ENCODE results near the gene KIF18B. TPM values are rescaled to one million over a fixed set of nuclear protein-coding genes. Genes with fewer than 3 reads are reported as not detected.

KIF18B gene
- total and polyA plus RNA-seq, 8 donors = 0.05 to 0.53 (median 0.14) TPM; not detected in 1

GRCh38 chr17:44932787-44933097 is 14.8 kb downstream of the KIF18B start:
- no peak for FAIRE-seq
- TF ChIP-seq, protein P1, sequence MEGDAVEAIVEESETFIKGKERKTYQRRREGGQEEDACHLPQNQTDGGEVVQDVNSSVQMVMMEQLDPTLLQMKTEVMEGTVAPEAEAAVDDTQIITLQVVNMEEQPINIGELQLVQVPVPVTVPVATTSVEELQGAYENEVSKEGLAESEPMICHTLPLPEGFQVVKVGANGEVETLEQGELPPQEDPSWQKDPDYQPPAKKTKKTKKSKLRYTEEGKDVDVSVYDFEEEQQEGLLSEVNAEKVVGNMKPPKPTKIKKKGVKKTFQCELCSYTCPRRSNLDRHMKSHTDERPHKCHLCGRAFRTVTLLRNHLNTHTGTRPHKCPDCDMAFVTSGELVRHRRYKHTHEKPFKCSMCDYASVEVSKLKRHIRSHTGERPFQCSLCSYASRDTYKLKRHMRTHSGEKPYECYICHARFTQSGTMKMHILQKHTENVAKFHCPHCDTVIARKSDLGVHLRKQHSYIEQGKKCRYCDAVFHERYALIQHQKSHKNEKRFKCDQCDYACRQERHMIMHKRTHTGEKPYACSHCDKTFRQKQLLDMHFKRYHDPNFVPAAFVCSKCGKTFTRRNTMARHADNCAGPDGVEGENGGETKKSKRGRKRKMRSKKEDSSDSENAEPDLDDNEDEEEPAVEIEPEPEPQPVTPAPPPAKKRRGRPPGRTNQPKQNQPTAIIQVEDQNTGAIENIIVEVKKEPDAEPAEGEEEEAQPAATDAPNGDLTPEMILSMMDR (IDR thresholded peaks at IDR 0.05) = no peak
- WGBS, 2 donors = 80 to 89% methylated on average over 6 of the region's 6 CpGs
- H3K27ac ChIP-seq = no peak overlapping the region
- ATAC-seq = no peak
- intact Hi-C loops (cut with DNase I) = no loop called here
- H3K36me3 ChIP-seq = no peaks in the 10 kb centered on the region
- H3K27me3 ChIP-seq = no peaks in the 10 kb centered on the region
- H3K9me3 ChIP-seq = no peaks in the 10 kb centered on the region
- H3K4me1 ChIP-seq = no peaks in the 10 kb centered on the region
- DNase-seq = peak in 2 of 6 donors; percentile 38 to 39
- no peak overlapping the region for H3K4me3 ChIP-seq

GRCh38 chr17:44932096-44932786 is 15.3 kb downstream of the KIF18B start:
- FAIRE-seq = no peak
- H3K4me1 ChIP-seq = no peaks in the 10 kb centered on the region

GRCh38 chr17:44931376-44931775 is 16.2 kb downstream of the KIF18B start:
- Histone ChIP-seq H3K9me3 (no peaks in the 10 kb centered on the region), H3K4me3 (no peak overlapping the region), H3K27ac (no peak overlapping the region), H3K27me3 (no peaks in the 10 kb centered on the region), H3K4me1 (no peaks in the 10 kb centered on the region), H3K36me3 (no peaks in the 10 kb centered on the region)
- ATAC-seq (no peak), FAIRE-seq (no peak), DNase-seq (peak in 2 of 6 donors; percentile 7 to 27)
- 83 to 92% methylated on average over 5 of the region's 5 CpGs for WGBS, 2 donors
- intact Hi-C loops (cut with DNase I) = no loop called here
- TF ChIP-seq, protein P1 (IDR thresholded peaks at IDR 0.05) = no peak

More at GRCh38 chr17:44932096-44932786, 15.3 kb downstream of the KIF18B start:
- Histone ChIP-seq H3K27me3 (no peaks in the 10 kb centered on the region), H3K9me3 (no peaks in the 10 kb centered on the region), H3K4me3 (no peak overlapping the region), H3K36me3 (no peaks in the 10 kb centered on the region), H3K27ac (no peak overlapping the region)
- intact Hi-C loops (cut with DNase I) = no loop called here
- ATAC-seq (no peak), DNase-seq (peak in 1 of 6 donors; percentile 39)
- 88 to 97% methylated on average over 7 to 8 of the region's 8 CpGs for WGBS, 2 donors
- TF ChIP-seq, protein P1 (IDR thresholded peaks at IDR 0.05) = no peak

GRCh38 chr17:44930667-44931066 is 16.9 kb downstream of the KIF18B start:
- FAIRE-seq (no peak), DNase-seq (peak in 2 of 6 donors; percentile 6 to 7), ATAC-seq (no peak)
- no peaks in the 10 kb centered on the region for H3K4me1 ChIP-seq
- H3K27me3 ChIP-seq = no peaks in the 10 kb centered on the region
- no peaks in the 10 kb centered on the region for H3K9me3 ChIP-seq
- H3K36me3 ChIP-seq = no peaks in the 10 kb centered on the region
- intact Hi-C loops (cut with DNase I) = no loop called here
- no peak overlapping the region for H3K4me3 ChIP-seq
- H3K27ac ChIP-seq = no peak overlapping the region
- TF ChIP-seq, protein P1 (IDR thresholded peaks at IDR 0.05) = no peak
- WGBS, 2 donors = 72 to 80% methylated on average over 6 of the region's 6 CpGs

All from pancreas (tissue), 10 donors.